ENCODE data around the gene COL6A2.

COL6A2 gene

DNA sequence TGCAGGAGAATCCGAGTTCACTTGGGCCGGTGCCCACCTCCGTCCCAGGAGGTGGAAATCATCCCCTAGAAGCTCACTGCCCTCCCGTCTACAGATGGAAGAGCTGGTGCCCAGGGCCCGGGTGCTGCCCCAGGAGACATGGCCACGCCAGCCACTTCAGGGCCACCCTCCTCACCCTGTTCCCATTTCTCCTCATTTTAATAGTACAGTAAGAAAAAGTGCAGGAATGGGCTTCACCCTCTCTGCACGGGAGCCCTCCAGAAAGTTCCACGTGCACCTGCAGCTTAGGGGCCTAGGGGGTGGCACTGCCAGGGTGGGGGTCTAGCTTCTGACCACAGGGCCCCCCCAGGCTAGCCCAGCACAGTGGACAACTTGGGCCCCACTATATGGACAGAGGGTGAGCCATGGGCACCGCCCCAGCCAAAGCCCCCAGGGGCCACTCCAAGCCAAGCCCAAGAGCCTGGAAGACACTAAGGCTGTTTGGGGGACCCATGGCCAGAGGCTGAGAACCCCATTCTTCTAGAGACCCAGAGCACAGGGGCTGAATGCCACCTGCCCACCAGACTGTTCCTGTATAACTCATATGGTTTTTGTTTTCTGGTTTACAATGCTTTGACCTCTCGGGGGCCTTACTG lies 60.9 kb downstream of the COL6A2 start:
- Histone ChIP-seq H3K4me1 (no peaks in the 10 kb centered on the region), H3K4me3 (no peak overlapping the region), H3K27me3 (no peaks in the 10 kb centered on the region), H3K4me2 (no peak overlapping the region), H3K9ac (no peak overlapping the region), H4K20me1 (no peaks in the 10 kb centered on the region), H3K36me3 (peaks cover 10% of the 10 kb centered on the region), H3K27ac (no peak overlapping the region), H3K9me3 (peaks cover 11% of the 10 kb centered on the region)
- no peak for TF ChIP-seq Cebpa-rat (IDR thresholded peaks at IDR 0.05)

DNA sequence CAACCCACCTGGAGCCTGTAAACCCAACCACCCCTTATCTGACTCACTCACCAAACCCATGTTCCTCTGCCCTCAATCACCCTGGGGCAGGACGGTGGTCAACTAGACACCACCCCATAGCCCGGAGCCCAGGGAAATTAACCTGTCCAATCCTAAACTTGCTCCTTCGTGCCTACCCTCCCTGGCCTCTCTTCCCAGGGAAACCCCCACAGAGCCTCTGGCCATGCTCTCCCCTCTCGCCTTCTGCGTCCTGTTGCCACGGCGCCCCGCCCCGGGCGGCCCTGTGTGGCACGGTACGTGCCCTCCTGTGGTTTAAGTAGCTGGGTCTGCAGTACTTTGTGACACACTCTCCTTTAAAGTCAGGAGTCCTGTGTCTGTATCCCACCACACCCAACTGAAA lies 61.5 kb downstream of the COL6A2 start:
- H3K36me3 ChIP-seq, result peaks cover 10% of the 10 kb centered on the region

DNA sequence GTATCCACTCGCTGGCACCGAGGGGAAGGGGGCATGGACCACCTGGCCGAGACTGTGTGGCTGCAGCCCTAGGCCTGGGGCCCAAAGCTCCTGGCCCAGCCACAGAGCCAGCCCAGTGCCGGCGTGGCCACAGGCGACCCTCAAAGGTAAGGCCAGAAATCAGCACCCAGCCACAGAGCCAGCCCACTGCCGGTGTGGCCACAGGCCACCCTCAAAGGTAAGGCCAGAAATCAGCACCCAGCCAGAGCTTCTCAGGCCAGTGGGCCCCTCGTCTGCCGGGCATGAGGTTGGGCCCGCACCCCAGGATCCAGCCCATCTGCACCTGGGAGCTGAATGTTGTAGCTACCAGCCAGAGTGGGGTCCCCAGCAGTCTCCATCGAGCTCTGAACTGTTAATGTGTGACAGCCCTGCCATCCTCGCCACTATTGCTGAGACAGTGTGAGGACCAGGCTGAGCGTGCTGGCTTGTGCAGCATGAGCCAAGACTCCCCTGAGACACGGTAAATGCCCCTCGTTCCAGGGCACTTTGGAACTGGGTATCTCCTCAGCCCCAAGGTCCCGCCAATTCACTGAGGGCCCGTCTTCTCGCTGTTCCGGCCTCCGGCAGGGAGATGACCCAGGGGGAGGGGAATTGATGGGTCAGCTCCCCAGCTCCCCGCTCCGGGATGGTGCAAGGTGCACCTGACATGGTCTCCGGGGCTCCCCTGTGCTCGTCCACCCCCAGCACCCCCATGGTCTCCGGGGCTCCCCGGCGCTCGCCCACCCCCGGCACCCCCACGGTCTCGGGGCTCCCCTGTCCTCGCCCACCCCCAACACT lies 62.1 kb downstream of the COL6A2 start:
- Histone ChIP-seq H3K9ac (no peak overlapping the region), H3K9me3 (peaks cover 11% of the 10 kb centered on the region), H3K4me3 (no peak overlapping the region), H3K36me3 (peaks cover 10% of the 10 kb centered on the region), H3K27me3 (no peaks in the 10 kb centered on the region), H3K27ac (no peak overlapping the region), H4K20me1 (no peaks in the 10 kb centered on the region), H3K4me1 (no peaks in the 10 kb centered on the region), H3K4me2 (no peak overlapping the region)
- TF ChIP-seq Cebpa-rat (IDR thresholded peaks at IDR 0.05), result no peak

More for the DNA sequence above, 61.5 kb downstream of the COL6A2 start:
- Histone ChIP-seq H3K4me2 (no peak overlapping the region), H4K20me1 (no peaks in the 10 kb centered on the region), H3K27ac (no peak overlapping the region), H3K4me3 (no peak overlapping the region), H3K9me3 (peaks cover 11% of the 10 kb centered on the region), H3K9ac (no peak overlapping the region), H3K27me3 (no peaks in the 10 kb centered on the region), H3K4me1 (no peaks in the 10 kb centered on the region)
- TF ChIP-seq Cebpa-rat (IDR thresholded peaks at IDR 0.05), result no peak

- peaks cover 11% of the 10 kb centered on the region for H3K9me3 ChIP-seq
- H3K27ac ChIP-seq, result no peak overlapping the region
- H3K9ac ChIP-seq, result no peak overlapping the region
- peaks cover 10% of the 10 kb centered on the region for H3K36me3 ChIP-seq
- no peak overlapping the region for H3K4me3 ChIP-seq
- H3K4me1 ChIP-seq, result no peaks in the 10 kb centered on the region
- no peak overlapping the region for H3K4me2 ChIP-seq
- no peak for TF ChIP-seq Cebpa-rat (IDR thresholded peaks at IDR 0.05)
- no peaks in the 10 kb centered on the region for H3K27me3 ChIP-seq
- no peaks in the 10 kb centered on the region for H4K20me1 ChIP-seq
Observed at GRCh38 chr21:46160657-46160906, 62.7 kb downstream of the COL6A2 start.

- H3K9ac ChIP-seq, result no peak overlapping the region
- no peak for TF ChIP-seq Cebpa-rat (IDR thresholded peaks at IDR 0.05)
- H3K27ac ChIP-seq, result no peak overlapping the region
- no peak overlapping the region for H3K4me3 ChIP-seq
- H3K36me3 ChIP-seq, result peaks cover 10% of the 10 kb centered on the region
- H3K4me2 ChIP-seq, result no peak overlapping the region
- no peaks in the 10 kb centered on the region for H3K4me1 ChIP-seq
- H3K27me3 ChIP-seq, result no peaks in the 10 kb centered on the region
- peaks cover 11% of the 10 kb centered on the region for H3K9me3 ChIP-seq
- no peaks in the 10 kb centered on the region for H4K20me1 ChIP-seq
Observed at GRCh38 chr21:46160907-46161632, 63.2 kb downstream of the COL6A2 start.

DNA sequence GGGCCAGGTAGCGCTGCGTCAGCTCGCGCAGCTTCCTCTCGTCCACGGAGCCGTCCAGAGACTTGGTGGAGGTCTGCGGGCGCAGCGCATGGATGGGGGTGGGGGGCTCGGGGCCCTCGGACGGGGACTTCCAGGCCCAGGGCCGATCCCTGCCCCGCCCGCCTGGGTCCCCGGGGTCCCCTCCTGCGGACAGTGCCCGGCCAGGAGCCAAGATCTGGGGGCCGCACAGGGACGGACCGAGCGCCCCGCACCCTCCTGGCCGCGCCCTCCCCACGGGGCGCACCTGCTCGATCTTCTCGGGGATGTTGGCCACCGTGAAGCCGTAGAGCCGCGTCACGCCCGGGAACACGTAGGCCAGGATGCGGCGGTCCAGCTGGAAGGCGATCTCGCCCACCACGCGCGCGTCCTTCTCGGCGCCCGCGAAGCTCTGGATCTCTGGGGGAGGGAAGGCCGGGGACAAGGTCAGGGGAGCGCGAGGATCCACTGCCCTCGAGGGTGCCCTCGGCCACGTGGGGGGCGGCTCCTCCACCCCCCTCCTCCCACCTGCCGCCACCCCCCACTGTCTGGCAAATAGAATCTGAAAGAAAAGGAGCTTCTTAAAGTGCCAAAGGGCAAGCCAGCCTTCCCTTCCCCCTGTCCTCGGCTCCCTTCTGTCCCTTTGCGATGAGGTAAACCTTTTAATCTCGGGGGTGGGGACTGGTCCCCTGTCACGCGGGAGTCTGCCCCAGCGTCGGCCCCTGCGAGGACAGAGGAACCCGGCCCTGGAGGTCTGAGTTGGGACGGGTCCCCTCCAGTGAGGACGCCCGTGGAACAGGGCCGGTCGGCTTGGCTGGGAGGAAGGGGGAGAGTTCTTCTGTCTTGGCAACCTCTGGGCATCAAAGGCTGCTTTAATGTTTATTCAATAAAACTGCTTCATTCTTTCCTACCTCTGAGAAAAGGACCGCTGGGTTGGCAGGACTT lies 64.0 kb downstream of the COL6A2 start:
- no peak overlapping the region for H3K4me3 ChIP-seq
- no peaks in the 10 kb centered on the region for H4K20me1 ChIP-seq
- H3K36me3 ChIP-seq, result peaks cover 10% of the 10 kb centered on the region
- H3K9me3 ChIP-seq, result peaks cover 11% of the 10 kb centered on the region
- H3K27me3 ChIP-seq, result no peaks in the 10 kb centered on the region
- H3K27ac ChIP-seq, result no peak overlapping the region
- no peak overlapping the region for H3K9ac ChIP-seq
- H3K4me2 ChIP-seq, result no peak overlapping the region
- TF ChIP-seq Cebpa-rat (IDR thresholded peaks at IDR 0.05), result no peak
- H3K4me1 ChIP-seq, result no peaks in the 10 kb centered on the region

DNA sequence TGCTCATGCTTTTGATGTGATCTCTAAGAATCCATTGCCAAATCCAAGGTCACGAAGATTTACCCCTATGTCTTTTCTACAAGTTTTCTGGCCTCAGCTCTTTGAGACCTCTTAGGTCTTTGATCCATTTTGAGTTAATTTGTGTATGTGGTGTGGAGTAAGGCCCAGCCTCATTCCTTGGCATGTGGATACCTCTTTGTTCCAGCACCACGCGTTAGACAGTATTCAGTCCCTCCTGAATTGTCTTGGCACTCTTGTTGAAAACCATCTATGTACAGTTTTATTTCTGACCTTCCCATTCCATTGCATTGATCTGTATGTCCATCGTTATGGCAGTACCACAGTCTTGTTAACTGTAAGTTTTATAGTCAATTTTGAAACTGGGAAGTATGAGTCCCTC lies 65.5 kb downstream of the COL6A2 start:
- H3K27me3 ChIP-seq, result no peaks in the 10 kb centered on the region
- TF ChIP-seq Cebpa-rat (IDR thresholded peaks at IDR 0.05), result no peak

GRCh38 chr21:46165098-46165497 lies 67.2 kb downstream of the COL6A2 start:
- H3K4me2 ChIP-seq, result no peak overlapping the region
- H4K20me1 ChIP-seq, result peaks cover 12% of the 10 kb centered on the region; the same call in 1 of the 2 replicates
- no peak overlapping the region for H3K9ac ChIP-seq
- no peak overlapping the region for H3K27ac ChIP-seq
- no peaks in the 10 kb centered on the region for H3K27me3 ChIP-seq
- no peak for TF ChIP-seq Cebpa-rat (IDR thresholded peaks at IDR 0.05)
- peaks cover 11% of the 10 kb centered on the region for H3K9me3 ChIP-seq
- H3K36me3 ChIP-seq, result peaks cover 10% of the 10 kb centered on the region
- H3K4me3 ChIP-seq, result no peak overlapping the region
- no peaks in the 10 kb centered on the region for H3K4me1 ChIP-seq

More for the DNA sequence above, 65.5 kb downstream of the COL6A2 start:
- H3K27ac ChIP-seq, result no peak overlapping the region
- peaks cover 11% of the 10 kb centered on the region for H3K9me3 ChIP-seq
- peaks cover 10% of the 10 kb centered on the region for H3K36me3 ChIP-seq
- no peak overlapping the region for H3K9ac ChIP-seq
- no peaks in the 10 kb centered on the region for H3K4me1 ChIP-seq
- no peak overlapping the region for H3K4me3 ChIP-seq
- H4K20me1 ChIP-seq, result peaks cover 5% of the 10 kb centered on the region; the same call in 1 of the 2 replicates
- H3K4me2 ChIP-seq, result no peak overlapping the region

DNA sequence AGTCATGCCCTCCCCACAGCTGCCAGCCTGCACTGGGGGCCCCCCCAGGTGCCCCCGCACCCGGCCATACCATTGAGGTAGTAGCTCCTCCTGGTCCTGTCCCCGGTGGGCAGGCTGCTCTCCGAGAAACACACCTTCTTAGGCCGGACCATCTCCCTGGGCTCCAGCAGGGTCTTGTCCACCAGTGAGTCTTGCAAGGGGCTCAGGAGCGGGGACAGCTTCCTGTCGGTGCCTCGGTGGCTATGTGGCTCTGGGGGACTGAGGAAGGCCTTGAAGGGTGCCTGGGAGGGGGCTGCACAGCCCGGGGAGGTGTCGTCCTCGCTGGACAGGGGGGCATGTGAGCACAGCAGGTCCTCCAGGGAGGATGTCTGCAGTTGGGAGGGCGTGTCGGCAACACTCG lies 70.3 kb downstream of the COL6A2 start:
- H3K4me3 ChIP-seq, result no peak overlapping the region
- H3K27ac ChIP-seq, result no peak overlapping the region
- no peak for TF ChIP-seq Cebpa-rat (IDR thresholded peaks at IDR 0.05)
- peaks cover 3% of the 10 kb centered on the region for H3K9me3 ChIP-seq
- H3K9ac ChIP-seq, result no peak overlapping the region
- H3K36me3 ChIP-seq, result no peaks in the 10 kb centered on the region
- no peak overlapping the region for H3K4me2 ChIP-seq
- H4K20me1 ChIP-seq, result peaks cover 12% of the 10 kb centered on the region; the same call in 1 of the 2 replicates
- no peaks in the 10 kb centered on the region for H3K4me1 ChIP-seq
- no peaks in the 10 kb centered on the region for H3K27me3 ChIP-seq

Measured in BLaER1 (cell line).